H1 (cell line): ENCODE results near the gene VIT. TPM values are rescaled to one million over a fixed set of nuclear protein-coding genes. Genes with fewer than 3 reads are reported as not detected.

ENCODE experiments used
- CHD1 ChIP-seq: IDR thresholded peaks from 2 replicates; pipeline ENCODE4 v1.6.1; 2012; ENCODE audit warnings: low read depth, low read length, improper control_type of control experiment
- CHD7 ChIP-seq: fragments of 300-600 bp; sonication (generic); IDR thresholded peaks from 2 replicates; pipeline ENCODE4 v1.7.1; 2012; ENCODE audit warnings: low read length, moderate library complexity, mild to moderate bottlenecking, inconsistent platforms; ENCODE audit not compliant: insufficient replicate concordance
- GABPA ChIP-seq: IDR thresholded peaks from 2 replicates; pipeline ENCODE4 v1.6.1; 2011; ENCODE audit warnings: mild to moderate bottlenecking, low read length, moderate library complexity, borderline replicate concordance; ENCODE audit not compliant: insufficient read depth
- HDAC2 ChIP-seq, 2 experiments: fragments of 300-600 bp in 1 of 2; sonication (generic) in 1 of 2; IDR thresholded peaks; 2 replicates each; pipeline ENCODE4 v1.6.1; 2011 to 2012; ENCODE audit warnings: low read depth in 2 of 2, low read length in 2 of 2, mild to moderate bottlenecking in 2 of 2, moderate library complexity in 2 of 2, borderline replicate concordance in 1 of 2, inconsistent platforms in 1 of 2
- KDM1A ChIP-seq: fragments of 200-600, 300-600 bp; sonication (generic); IDR thresholded peaks from 2 replicates; pipeline ENCODE4 v1.7.1; 2016; ENCODE audit warnings: mild to moderate bottlenecking, low read length, borderline replicate concordance
- SP2 ChIP-seq: IDR thresholded peaks from 2 replicates; pipeline ENCODE4 v1.6.1; 2012; ENCODE audit warnings: mild to moderate bottlenecking, low read length, inconsistent platforms
- polyA plus RNA-seq, 7 experiments: library from polyadenylated mRNA; depleted of rRNA in 3 of 7; stranded (reverse) in 5 of 7; unstranded in 2 of 7; fragments of >200 nt in 5 of 7; fragments of 200-250 nt in 2 of 7; gene quantifications; 1 replicate in 5 of 7; 2 replicates in 1 of 7; 4 replicates in 1 of 7; pipeline versions ENCODE4 v1.2.1 to v1.2.3, GENCODE V29; 2011 to 2013; ENCODE audit warnings: missing spikeins in 2 of 7, mixed read lengths in 2 of 7
- total RNA-seq: library from RNA; stranded (reverse); fragmentation: NEBNext Ultra II Directional; extraction: Animal tissue kit (Norgen Biotek cat#: 25700); gene quantifications from 2 replicates; pipeline ENCODE4 v1.2.1, GENCODE V29; 2021

The VIT gene
- total and polyA plus RNA-seq, 2 of the 8 experiments (the other 6 are each of a cell fraction or from before 2014, with no cell fraction given): 0.03 TPM; not detected in 1

- no peak for TF ChIP-seq CHD7
- TF ChIP-seq SP2: no peak
- TF ChIP-seq GABPA: no peak
- no peak for TF ChIP-seq CHD1
- TF ChIP-seq HDAC2 (IDR thresholded peaks at IDR 0.05; ENCODE audit: borderline replicate concordance in 1 of 2, low read depth in 2 of 2, low read length in 2 of 2): no peak
- no peak for TF ChIP-seq KDM1A
Measured at GRCh38 chr2:36861896-36862295, 165.4 kb downstream of the VIT start (continued).
